SK-N-SH (cell line): Measurements from ENCODE around the gene MACROD2. TPM values are rescaled to one million over a fixed set of nuclear protein-coding genes. Genes with fewer than 3 reads are reported as not detected.

Experiments
- CTCF ChIA-PET: fragments of 300-600, 350-600 bp; formaldehyde crosslinking; extraction: SDS; loops from one replicate; lab custom pipeline; 2021; lab: Yijun Ruan, JAX
- POLR2A ChIA-PET: fragments of 350-600 bp; sonication (Branson Sonifier 250); formaldehyde crosslinking; extraction: SDS; loops from one replicate; lab custom pipeline; 2020; ENCODE audit warnings: antibody characterized with exemption, inconsistent platforms; lab: Yijun Ruan, JAX
- DNase-seq: peaks from one replicate; pipeline ENCODE4 v3.0.0; 2012
- H2AFZ ChIP-seq: fragments of 200-600 bp; sonication (generic); 2 replicates; pipeline ENCODE4 v1.8.1; 2016; ENCODE audit warnings: antibody characterized with exemption, mild to moderate bottlenecking, low read depth
- H3F3A ChIP-seq: fragments of 200-600 bp; sonication (generic); replicated peaks from 2 replicates; pipeline ENCODE3; 2016; ENCODE audit warnings: antibody characterized with exemption, mild to moderate bottlenecking; ENCODE audit not compliant: insufficient read depth
- H3K27ac ChIP-seq, 2 experiments: fragments of 200-500 bp in 1 of 2; fragments of 200-600 bp in 1 of 2; sonication (Bioruptor generic) in 1 of 2; sonication (generic), shearing (Covaris generic) in 1 of 2; 2 replicates each; pipeline versions ENCODE4 v1.5.1 to v1.6.1; 2014 to 2016; ENCODE audit warnings: low read depth in 2 of 2, inconsistent platforms in 1 of 2, low read length in 1 of 2, mild to moderate bottlenecking in 1 of 2, mixed read lengths in 1 of 2
- H3K27me3 ChIP-seq: fragments of 200-600 bp; sonication (generic), shearing (Covaris generic); 2 replicates; pipeline ENCODE4 v1.6.1; 2016; ENCODE audit warnings: mixed run types; ENCODE audit not compliant: insufficient read depth
- H3K36me3 ChIP-seq, 2 experiments: fragments of 200-500 bp in 1 of 2; fragments of 200-600 bp in 1 of 2; sonication (Bioruptor generic) in 1 of 2; sonication (generic) in 1 of 2; replicated peaks in 1 of 2; 2 replicates each; pipeline versions ENCODE3 to v1.5.1; 2014 to 2016; ENCODE audit warnings: low read length in 1 of 2, mild to moderate bottlenecking in 1 of 2; ENCODE audit not compliant: insufficient read depth in 2 of 2, control insufficient read depth in 1 of 2
- H3K4me1 ChIP-seq, 2 experiments: fragments of 200-500 bp in 1 of 2; fragments of 200-600 bp in 1 of 2; sonication (Bioruptor generic) in 1 of 2; sonication (generic), shearing (Covaris generic) in 1 of 2; 2 replicates each; pipeline versions ENCODE4 v1.5.1 to v1.6.1; 2014 to 2016; ENCODE audit warnings: low read depth in 1 of 2, low read length in 1 of 2, mixed run types in 1 of 2; ENCODE audit not compliant: insufficient read depth in 2 of 2, control insufficient read depth in 1 of 2
- H3K4me2 ChIP-seq: fragments of 200-600 bp; sonication (generic), shearing (Covaris generic); 2 replicates; pipeline ENCODE4 v1.6.1; 2017; ENCODE audit warnings: mixed run types
- H3K4me3 ChIP-seq, 2 experiments: fragments of 200-500 bp in 1 of 2; fragments of 200-600 bp in 1 of 2; sonication (Bioruptor generic) in 1 of 2; sonication (generic), shearing (Covaris generic) in 1 of 2; 2 replicates each; pipeline versions ENCODE4 v1.5.1 to v1.8.1; 2014 to 2016; ENCODE audit warnings: low read depth in 2 of 2, inconsistent platforms in 1 of 2, low read length in 1 of 2, mild to moderate bottlenecking in 1 of 2, mixed read lengths in 1 of 2, moderate library complexity in 1 of 2
- H3K79me2 ChIP-seq: fragments of 200-600 bp; sonication (generic); 2 replicates; pipeline ENCODE4 v1.8.1; 2017; ENCODE audit warnings: mild to moderate bottlenecking; ENCODE audit not compliant: insufficient read depth
- H3K9ac ChIP-seq: fragments of 200-600 bp; sonication (generic); 2 replicates; pipeline ENCODE4 v1.6.1; 2017; ENCODE audit warnings: mixed run types
- H3K9me2 ChIP-seq: fragments of 200-600 bp; sonication (generic); 2 replicates; pipeline ENCODE4 v1.6.1; 2017; ENCODE audit warnings: mixed run types
- H3K9me3 ChIP-seq: fragments of 200-600 bp; sonication (generic); 2 replicates; pipeline ENCODE4 v1.6.1; 2017; ENCODE audit warnings: mixed run types, mild to moderate bottlenecking, moderate library complexity
- H4K20me1 ChIP-seq: fragments of 200-600 bp; sonication (generic); 2 replicates; pipeline ENCODE4 v1.6.1; 2017; ENCODE audit warnings: mild to moderate bottlenecking, mixed run types; ENCODE audit not compliant: insufficient read depth
- CTCF ChIP-seq: fragments of 200-600 bp; sonication (generic); IDR thresholded peaks from 2 replicates; pipeline ENCODE4 v1.6.1; 2017; ENCODE audit warnings: antibody characterized with exemption, mild to moderate bottlenecking, moderate library complexity
- ELF1 ChIP-seq: IDR thresholded peaks from 2 replicates; pipeline ENCODE4 v1.4.0; 2012
- GATA2 ChIP-seq: sonication (generic); formaldehyde crosslinking; IDR thresholded peaks from 2 replicates; pipeline ENCODE4 v1.5.0; 2020; ENCODE audit warnings: mild to moderate bottlenecking, missing genetic modification reagents
- IRF3 ChIP-seq: fragments of 150-350 bp; IDR thresholded peaks from 2 replicates; pipeline ENCODE4 v1.6.1; 2016; ENCODE audit warnings: mild to moderate bottlenecking, low read depth, low read length
- JUND ChIP-seq: IDR thresholded peaks from 2 replicates; pipeline ENCODE4 v1.4.0; 2012
- MAX ChIP-seq: IDR thresholded peaks from 2 replicates; pipeline ENCODE4 v1.4.0; 2012; ENCODE audit warnings: low read depth
- MEF2A ChIP-seq: IDR thresholded peaks from 2 replicates; pipeline ENCODE4 v1.4.0; 2012; ENCODE audit warnings: low read depth, borderline replicate concordance
- RAD21 ChIP-seq: IDR thresholded peaks from 2 replicates; pipeline ENCODE4 v1.6.1; 2012; ENCODE audit warnings: mild to moderate bottlenecking, low read length
- RCOR1 ChIP-seq: fragments of 150-350 bp; IDR thresholded peaks from 2 replicates; pipeline ENCODE4 v1.6.1; 2017; ENCODE audit warnings: antibody characterized with exemption, low read length
- REST ChIP-seq: IDR thresholded peaks from 2 replicates; pipeline ENCODE4 v1.6.1; 2012; ENCODE audit warnings: mild to moderate bottlenecking, low read depth, low read length, moderate library complexity
- RFX5 ChIP-seq: IDR thresholded peaks from 2 replicates; pipeline ENCODE4 v1.6.1; 2012; ENCODE audit warnings: mild to moderate bottlenecking, improper control_type of control experiment, low read length
- RXRA ChIP-seq: IDR thresholded peaks from 2 replicates; pipeline ENCODE4 v1.4.0; 2012; ENCODE audit warnings: low read depth, mild to moderate bottlenecking, borderline replicate concordance
- USF1 ChIP-seq: IDR thresholded peaks from 2 replicates; pipeline ENCODE4 v1.4.0; 2012; ENCODE audit warnings: low read depth, borderline replicate concordance
- YY1 ChIP-seq: IDR thresholded peaks from 2 replicates; pipeline ENCODE4 v1.4.0; 2012; ENCODE audit warnings: low read depth, mild to moderate bottlenecking
- WGBS: methylation state at CpG from one replicate; pipeline ENCODE4 v1.1.6; 2017; ENCODE audit warnings: low lambda C conversion rate; 5-methylcytosine and 5-hydroxymethylcytosine counted together
- polyA plus RNA-seq, 3 experiments: library from polyadenylated mRNA; depleted of rRNA; stranded (reverse); fragments of >200 nt; gene quantifications; 2 replicates each; pipeline ENCODE4 v1.2.3, GENCODE V29; 2012

MACROD2 gene
- polyA plus RNA-seq, 1 of the 3 experiments (the other 2 are of a cell fraction): 0.33 TPM

GRCh38 chr20:15794409-15794808 is 1799.1 kb downstream of the MACROD2 start (continued):
- TF ChIP-seq MAX (no peak), CTCF (no peak), MEF2A (no peak), RAD21 (no peak), RXRA (no peak), IRF3 (no peak), ELF1 (no peak), REST (no peak)

GRCh38 chr20:15795305-15796019 is 1800.1 kb downstream of the MACROD2 start:
- POLR2A ChIA-PET: no interaction called here
- no peak for DNase-seq
- Histone ChIP-seq H3K79me2 (no peaks in the 10 kb centered on the region), H3K4me2 (no peak overlapping the region), H3K36me3 (no peaks in the 10 kb centered on the region), H2AFZ (no peak overlapping the region), H4K20me1 (no peaks in the 10 kb centered on the region), H3K9me3 (no peaks in the 10 kb centered on the region), H3K27me3 (no peaks in the 10 kb centered on the region), H3K4me1 (no peaks in the 10 kb centered on the region; a peak in 1 of 4 replicates), H3K9me2 (no peaks in the 10 kb centered on the region), H3K4me3 (no peak overlapping the region), H3K9ac (no peak overlapping the region), H3F3A (no peaks in the 10 kb centered on the region), H3K27ac (no peak overlapping the region)
- no peak for TF ChIP-seq YY1
- TF ChIP-seq RCOR1: no peak
- TF ChIP-seq USF1: no peak
- TF ChIP-seq JUND: no peak
- no peak for TF ChIP-seq GATA2 (CRISPR knock-in tag)
- no peak for TF ChIP-seq MEF2A
- no peak for TF ChIP-seq RFX5
- 72% methylated on average over 10 of the region's 10 CpGs for WGBS
- CTCF ChIA-PET: no interaction called here
